ENCODE data around the gene STK17B.
"Not testable (repeated sequence)": the region's sequence is repeated elsewhere in the genome, so short reads cannot be mapped to it uniquely, and the experiment has no call there.

STK17B gene

DNA sequence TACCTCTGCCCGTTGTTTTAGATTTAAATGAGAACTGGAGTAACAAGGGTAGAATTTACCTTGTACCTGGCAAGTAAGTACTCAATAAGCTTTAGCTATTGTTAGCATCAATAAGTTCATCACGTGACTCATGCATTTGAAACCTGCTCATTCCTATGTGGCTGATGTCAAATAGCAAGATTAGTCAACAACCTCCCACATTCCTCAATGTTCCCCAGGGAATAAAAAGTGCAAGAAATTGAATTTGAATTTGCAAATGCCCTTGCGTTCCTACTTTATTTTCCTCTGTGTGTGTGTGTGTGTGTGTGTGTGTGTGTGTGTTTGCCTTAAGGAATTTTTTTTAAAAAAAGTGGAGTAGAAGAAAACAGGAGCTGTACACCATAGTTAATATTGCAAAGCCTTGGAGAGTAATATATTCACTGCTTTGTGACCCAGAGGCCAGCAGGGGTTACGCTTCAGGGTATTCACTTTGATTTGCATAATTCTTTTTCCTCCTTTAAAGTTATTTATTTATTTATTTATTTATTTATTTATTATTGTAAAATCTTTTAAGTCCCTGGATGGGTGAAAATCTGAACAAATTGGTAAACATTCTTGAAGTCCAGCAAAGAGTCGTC is 58.9 kb downstream of the STK17B start:
- no peak for DNase-seq (ENCODE audit: low spot score)

DNA sequence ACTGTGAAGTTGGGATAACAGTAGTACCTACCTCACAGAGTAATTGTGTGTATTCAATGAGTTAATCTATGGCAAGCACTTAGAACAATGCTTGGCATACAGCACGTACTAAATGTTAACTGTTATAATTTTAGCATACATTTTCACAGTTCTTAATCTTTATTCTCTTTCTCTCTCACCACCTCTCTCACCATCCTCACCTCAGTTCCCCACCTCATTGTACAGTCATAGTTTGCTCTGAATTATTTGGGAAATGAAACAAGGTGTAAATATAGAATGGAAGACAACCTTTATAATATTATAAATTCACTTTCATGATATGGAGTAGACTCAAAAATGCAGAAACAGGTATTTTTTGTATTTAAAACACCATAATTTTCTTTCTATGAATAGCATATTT is 62.8 kb downstream of the STK17B start:
- no peak for DNase-seq (ENCODE audit: low spot score)

DNA sequence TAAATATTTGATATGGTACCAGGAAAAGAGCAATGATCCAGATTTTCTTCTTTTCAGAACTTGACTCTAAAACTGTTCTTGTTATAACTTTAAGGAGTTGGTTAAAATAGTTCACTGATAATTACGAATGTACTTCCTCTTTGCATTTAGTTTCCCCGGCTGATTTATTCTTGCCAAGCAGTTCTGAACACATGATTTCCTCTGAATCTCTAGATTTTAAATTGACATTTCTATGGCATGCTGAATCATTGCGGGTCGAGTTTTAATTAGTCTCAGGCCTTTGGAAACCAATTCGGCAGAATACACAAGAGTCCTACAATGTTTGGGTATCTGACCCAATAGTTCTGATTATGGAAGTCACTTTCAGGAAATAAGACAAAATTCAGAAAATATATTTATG is 65.4 kb downstream of the STK17B start:
- no peak for DNase-seq (ENCODE audit: low spot score)

DNA sequence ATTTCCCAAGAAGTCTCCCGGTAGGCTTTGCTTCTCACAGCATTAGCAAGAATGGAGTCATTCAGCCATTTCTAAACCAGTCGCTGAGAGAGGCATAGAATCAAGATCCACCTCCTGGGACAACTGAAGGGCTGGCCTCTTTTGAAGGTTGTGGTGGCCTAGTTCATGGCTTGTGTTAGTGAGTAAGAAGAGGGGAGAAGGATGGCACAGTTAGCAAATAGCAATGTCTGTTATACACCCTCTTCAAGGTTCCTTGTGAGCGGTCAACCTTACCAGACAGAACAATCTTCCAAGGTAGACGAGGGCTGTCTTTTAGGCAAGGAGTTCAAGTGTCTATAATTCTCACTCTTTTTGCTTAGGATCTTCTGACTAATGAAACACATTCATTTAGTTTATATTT is 67.3 kb downstream of the STK17B start:
- DNase-seq (ENCODE audit: low spot score) = no peak

DNA sequence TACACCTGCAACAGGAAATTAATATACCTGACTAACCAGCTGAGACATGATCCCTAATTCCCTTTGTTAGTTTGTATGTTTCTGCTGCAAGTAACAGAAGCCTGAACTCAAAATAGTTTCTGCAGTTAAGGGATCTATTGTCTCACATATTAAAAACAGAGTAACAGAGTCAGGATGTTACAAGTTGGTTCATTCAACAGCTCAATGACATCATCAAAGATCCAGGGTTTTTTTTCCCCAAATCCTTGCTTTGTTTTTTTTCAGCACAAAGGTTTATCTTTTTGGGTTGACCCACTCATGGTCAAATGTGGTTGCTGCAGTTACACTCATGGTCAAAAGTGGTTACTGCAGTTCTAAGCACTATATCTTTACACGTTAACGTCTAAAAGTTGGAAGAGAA is 67.8 kb downstream of the STK17B start:
- DNase-seq (ENCODE audit: low spot score) = no peak

DNA sequence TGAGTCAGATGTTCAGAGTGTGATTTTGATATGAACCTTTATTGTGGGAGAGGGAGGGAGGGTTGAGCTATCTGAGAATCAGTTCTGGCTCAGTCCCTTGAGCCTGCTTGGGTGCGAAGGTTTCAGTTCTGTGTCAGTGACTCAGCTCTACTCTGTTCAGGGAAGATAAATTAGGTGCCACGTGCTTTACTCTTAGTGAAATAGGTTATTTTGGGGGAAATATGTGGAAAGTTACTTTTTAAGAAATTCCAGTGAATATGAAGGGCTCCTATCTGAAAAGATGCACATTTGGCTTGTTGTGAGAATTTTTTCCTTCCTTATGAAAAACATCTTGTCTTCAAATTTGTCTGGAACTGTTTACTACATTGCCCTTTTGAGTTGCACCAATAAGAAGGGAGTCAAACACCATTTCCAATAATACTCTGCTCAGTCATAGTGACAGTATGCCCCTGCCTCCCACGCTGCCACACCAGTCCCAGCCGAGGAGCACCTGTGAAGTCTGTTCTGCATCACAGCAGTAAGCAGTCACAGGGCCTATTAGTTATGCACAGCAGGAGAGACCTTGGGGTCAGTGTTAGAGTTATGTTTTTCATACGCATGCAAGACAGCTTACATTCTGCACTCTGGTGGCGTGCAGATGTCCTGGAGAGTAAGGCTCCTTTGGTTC is 69.9 kb downstream of the STK17B start:
- DNase-seq (ENCODE audit: low spot score) = peak; percentile 31

DNA sequence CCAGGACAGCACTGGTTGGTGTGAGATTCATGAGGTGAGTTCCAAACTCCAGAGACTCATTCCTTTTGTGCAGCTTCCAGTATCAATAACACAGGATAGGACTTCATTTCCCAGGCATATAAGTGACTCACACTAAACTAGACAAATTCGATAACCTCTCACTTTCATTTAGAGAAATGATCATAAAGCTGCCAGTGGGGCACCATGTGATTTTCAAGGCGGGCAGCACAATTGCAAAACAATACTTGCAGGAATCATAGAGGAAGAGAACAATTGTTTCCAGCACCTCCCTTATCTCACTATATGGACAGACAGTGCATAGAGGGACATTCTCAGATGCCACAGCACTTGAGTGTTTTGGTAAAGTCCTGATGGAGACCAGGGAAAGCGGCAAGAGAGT is 71.5 kb downstream of the STK17B start:
- DNase-seq (ENCODE audit: low spot score) = no peak

DNA sequence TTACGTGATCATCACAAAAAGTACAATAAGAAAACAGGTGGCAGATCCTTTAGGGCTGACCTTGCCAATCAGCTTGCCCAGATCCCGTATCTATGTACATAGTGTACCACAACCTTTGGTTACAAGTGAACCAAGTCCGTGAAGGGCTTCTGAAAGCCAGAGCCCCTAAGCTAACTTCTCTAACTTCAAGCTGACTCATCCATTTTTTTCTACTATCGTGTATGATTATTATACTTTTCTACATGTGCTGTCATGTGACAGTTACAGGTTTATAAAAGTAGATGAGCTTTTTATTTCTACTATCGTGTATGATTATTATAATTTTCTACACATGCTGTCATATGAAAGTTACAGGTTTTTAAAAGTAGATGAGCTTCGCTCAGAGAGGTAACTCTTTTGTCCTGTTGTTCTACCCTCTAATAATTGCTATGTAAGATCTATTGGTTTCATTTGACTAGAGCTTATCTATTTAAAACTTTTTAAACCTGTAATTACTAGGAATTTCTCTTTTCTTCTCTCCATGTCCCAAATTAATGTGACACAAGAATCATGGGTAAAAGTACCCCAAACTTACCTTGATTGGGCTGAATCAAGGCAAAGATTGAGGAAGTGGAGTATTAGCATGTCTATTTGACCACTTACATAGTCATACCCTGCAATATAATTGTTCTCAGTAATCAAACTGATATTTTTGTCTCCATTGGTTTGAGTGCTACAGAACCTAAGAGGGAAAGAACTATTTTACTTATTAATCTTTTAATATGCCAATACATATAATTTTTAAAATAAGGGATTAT is 73.3 kb downstream of the STK17B start:
- no peak for DNase-seq (ENCODE audit: low spot score)

DNA sequence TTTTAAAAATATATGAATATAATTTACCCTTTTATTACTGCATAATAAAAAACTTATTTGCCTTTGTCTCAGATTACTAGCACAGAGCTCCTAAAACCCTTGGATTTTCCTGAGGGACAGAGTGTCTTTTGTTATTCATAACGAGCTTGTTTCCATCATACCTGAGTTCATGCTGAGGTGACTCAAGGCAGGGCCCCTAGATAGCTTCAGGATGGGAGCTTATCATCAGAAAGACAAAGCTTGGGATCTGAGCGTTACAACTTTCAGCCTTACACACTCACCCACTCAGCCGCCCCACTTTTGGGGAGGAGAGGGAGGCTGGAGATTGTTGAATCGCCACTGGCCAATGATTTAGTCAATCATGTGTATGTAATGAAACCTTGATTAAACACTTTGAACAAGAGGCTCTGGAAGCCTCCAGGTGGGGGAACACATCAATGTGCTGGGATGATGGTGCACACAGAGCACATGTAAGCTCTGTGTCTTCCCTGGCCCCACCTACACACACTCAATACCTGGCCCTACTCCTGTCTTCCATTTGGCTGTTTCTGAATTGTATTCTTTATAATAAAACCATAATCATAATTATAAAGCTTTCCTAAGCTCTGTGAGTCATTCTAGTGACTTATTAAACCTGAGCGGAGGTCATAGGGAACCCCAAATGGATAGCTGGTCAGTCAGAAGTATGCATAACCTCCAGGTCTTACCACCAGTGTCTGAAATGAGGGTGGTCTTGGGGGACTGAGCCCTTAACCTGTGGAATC is 74.2 kb downstream of the STK17B start:
- no peak for DNase-seq (ENCODE audit: low spot score)

DNA sequence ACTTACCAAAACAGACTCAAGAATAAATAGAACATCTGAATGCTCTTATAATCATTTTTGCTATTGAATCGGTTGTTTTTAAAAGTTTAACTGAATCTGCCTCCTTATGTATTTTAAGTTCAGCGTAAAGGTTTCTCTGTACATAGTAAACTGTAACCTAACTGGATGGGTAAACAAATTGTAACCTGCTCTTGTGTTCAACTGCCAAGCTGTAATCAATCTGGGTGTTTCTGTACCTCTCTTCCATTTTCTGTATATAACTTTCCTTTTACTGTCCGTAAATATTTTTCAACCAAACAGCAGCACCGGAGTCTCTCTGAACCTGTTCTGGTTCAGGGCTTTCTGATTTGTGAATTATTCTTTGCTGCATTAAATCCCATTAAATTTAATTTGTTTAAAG is 75.1 kb downstream of the STK17B start:
- no peak for DNase-seq (ENCODE audit: low spot score)

DNA sequence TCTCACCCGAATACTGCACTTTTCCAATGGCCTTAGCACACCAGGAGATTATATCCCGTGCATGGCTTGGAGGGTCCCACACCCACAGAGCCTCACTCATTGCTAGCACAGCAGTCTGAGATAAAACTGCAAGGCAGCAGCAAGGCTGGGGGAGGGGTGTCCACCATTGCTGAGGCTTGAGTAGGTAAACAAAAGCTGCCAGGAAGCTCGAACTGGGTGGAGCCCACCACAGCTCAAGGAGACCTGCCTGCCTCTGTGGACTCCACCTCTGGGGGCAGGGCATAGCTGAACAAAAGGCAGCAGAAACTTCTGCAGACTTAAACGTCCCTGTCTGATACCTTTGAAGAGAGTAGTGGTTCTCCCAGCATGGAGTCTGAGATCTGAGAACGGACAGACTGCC is 81.9 kb downstream of the STK17B start:
- DNase-seq (ENCODE audit: low spot score) = not testable (repeated sequence)

DNA sequence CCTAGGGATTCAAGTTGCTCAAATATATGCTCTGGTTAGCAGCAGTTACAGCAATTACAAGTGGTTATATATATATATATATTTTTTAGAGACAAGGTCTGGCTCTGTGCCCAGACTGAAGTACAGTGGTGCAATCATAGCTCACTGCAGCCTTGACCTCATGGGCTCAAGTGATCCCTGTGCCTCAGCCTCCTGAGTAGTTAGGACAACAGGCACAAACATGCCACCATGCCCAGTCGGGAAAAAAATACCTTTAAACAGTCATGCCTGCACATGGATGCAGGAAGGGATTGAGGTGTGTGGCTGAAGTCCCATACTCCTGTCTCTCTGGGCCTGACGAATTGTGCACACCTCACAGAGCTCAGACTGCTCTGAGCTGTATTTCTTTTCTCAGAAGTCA is 83.2 kb downstream of the STK17B start:
- no peak for DNase-seq (ENCODE audit: low spot score)

DNA sequence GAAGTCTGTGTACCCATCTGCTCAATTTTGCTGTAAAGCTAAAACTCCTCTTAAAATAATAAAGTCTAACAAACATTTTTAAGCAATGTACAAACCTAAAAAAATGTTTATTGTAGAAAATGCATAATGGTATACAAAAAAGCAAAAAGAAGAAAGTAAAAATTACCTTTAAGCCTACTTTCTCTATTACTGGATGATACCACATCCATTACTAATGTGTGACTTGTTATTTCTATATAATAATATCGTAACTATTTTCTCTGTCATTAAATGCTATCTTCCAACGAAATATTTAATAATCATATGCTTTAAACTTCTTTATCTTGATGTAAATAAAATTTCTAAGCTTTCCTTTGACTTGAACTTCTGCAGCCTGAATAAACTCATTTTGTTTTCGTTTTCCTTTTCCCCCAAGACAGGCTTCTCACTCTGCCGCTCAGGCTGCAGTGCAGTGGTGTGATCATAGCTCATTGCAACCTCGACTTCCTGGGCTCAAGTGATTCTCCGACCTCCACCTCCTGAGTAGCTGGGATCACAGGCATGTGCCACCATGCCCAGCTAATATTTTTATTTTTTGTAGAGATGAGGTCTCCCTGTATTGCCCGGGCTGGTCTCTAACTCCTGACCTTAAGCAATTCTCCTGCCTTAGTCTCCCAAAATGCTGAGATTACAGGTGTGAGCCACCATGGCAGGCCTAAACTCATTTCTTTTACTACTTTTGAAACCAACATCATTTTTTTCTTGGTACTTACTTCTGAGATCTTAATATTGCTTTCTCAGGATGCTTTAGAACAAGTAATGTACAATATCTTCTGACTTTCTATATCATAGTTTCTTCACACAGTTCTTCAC is 84.6 kb downstream of the STK17B start:
- DNase-seq (ENCODE audit: low spot score) = no peak

DNA sequence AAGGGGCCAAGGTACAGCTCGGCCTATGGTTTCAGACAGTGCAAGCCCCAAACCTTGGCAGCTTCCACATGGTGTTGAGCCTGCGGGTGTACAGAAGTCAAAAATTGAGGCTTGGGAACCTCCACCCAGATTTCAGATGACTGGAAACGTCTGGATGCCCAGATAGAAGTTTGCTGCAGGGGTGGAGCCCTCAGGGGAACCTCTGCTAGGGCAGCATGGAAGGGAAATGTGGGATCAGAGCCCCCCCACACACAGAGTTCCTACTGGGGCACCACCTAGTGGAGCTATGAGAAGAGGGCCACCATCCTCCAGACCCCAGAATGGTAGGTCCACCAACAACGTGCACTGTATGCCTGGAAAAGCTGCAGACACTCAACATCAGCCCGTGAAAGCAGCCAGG is 87.8 kb downstream of the STK17B start:
- no peak for DNase-seq (ENCODE audit: low spot score)

Data from hematopoietic multipotent progenitor cell treated with erythropoietin and hydrocortisone succinate and interleukin-3 and kit ligand, for 15 days (in vitro differentiated cells).